HL-60 (cell line): ENCODE results near the gene HMGN3.

Experiments
- DNase-seq, 2 experiments: peaks; one replicate each; pipeline ENCODE4 v3.0.0-alpha.2; 2010 to 2020; ENCODE audit warnings: low read depth in 1 of 2, low spot score in 1 of 2
- H3K27ac ChIP-seq: fragments of 250-450 bp; sonication (Bioruptor Pico); replicated peaks from 2 replicates; pipeline ENCODE4 v1.5.1; 2020; ENCODE audit warnings: mild to moderate bottlenecking, moderate library complexity
- H3K27me3 ChIP-seq: fragments of 250-450 bp; sonication (Bioruptor Pico); 2 replicates; pipeline ENCODE4 v1.5.1; 2021; ENCODE audit warnings: mild to moderate bottlenecking, moderate library complexity; ENCODE audit not compliant: insufficient read depth, poor library complexity, severe bottlenecking
- H3K4me3 ChIP-seq: replicated peaks from 2 replicates; pipeline ENCODE4 v1.5.1; 2011; ENCODE audit warnings: mild to moderate bottlenecking, control low read depth, low read length; ENCODE audit not compliant: insufficient read depth
- CTCF ChIP-seq: IDR thresholded peaks from one replicate; pipeline ENCODE4 v1.5.1; 2011; ENCODE audit warnings: low read length, control low read depth, inconsistent platforms; ENCODE audit not compliant: insufficient read depth
- GABPA ChIP-seq: IDR thresholded peaks from 2 replicates; pipeline ENCODE4 v1.6.1; 2012; ENCODE audit warnings: low read depth
- POLR2AphosphoS5 ChIP-seq: IDR thresholded peaks from 2 replicates; pipeline ENCODE4 v1.6.1; 2012; ENCODE audit warnings: low read depth
- REST ChIP-seq: IDR thresholded peaks from 2 replicates; pipeline ENCODE4 v1.6.1; 2012; ENCODE audit warnings: low read depth; ENCODE audit not compliant: insufficient replicate concordance
- SPI1 ChIP-seq: IDR thresholded peaks from 2 replicates; pipeline ENCODE4 v1.6.1; 2012; ENCODE audit warnings: low read depth, mild to moderate bottlenecking, borderline replicate concordance

HMGN3 gene

GRCh38 chr6:79184086-79184485 is 50.4 kb downstream of the HMGN3 start:
- TF ChIP-seq SPI1 (no peak), REST (no peak), CTCF (no peak), POLR2AphosphoS5 (no peak), GABPA (no peak)
- no peak for DNase-seq
- no peak overlapping the region for H3K27ac ChIP-seq
- no peaks in the 10 kb centered on the region for H3K27me3 ChIP-seq
- H3K4me3 ChIP-seq: no peak overlapping the region

GRCh38 chr6:79180052-79180451 is 54.4 kb downstream of the HMGN3 start:
- no peak for TF ChIP-seq POLR2AphosphoS5
- no peak for TF ChIP-seq SPI1
- TF ChIP-seq CTCF: no peak
- no peak for TF ChIP-seq REST
- TF ChIP-seq GABPA: no peak
- H3K4me3 ChIP-seq: no peak overlapping the region
- no peak overlapping the region for H3K27ac ChIP-seq
- no peaks in the 10 kb centered on the region for H3K27me3 ChIP-seq
- DNase-seq: no peak

- TF ChIP-seq CTCF (no peak), SPI1 (no peak; the same call in 1 of the 2 replicates), POLR2AphosphoS5 (no peak), GABPA (no peak), REST (no peak)
- Histone ChIP-seq H3K27me3 (no peaks in the 10 kb centered on the region), H3K4me3 (no peak overlapping the region), H3K27ac (no peak overlapping the region)
- DNase-seq: no peak
Measured at GRCh38 chr6:79173378-79173777, 61.1 kb downstream of the HMGN3 start.
